ENCODE results near the gene ARHGEF26.

- no peak for TF ChIP-seq CTCF (IDR thresholded peaks at IDR 0.05)
- no peak for TF ChIP-seq POLR2A (IDR thresholded peaks at IDR 0.05)
Observed at GRCh38 chr3:154148541-154148940, 27.4 kb downstream of the ARHGEF26 start.
